NB4 (cell line): ENCODE results near the gene SPRTN.

Experiments used
- DNase-seq: peaks from one replicate; pipeline ENCODE4 v3.0.0; 2010; ENCODE audit warnings: low read depth
- H3K4me3 ChIP-seq: one replicate; pipeline ENCODE4 v1.5.1; 2011; ENCODE audit warnings: mild to moderate bottlenecking, low read depth, low read length, moderate library complexity
- CTCF ChIP-seq: IDR thresholded peaks from one replicate; pipeline ENCODE4 v1.5.1; 2012; ENCODE audit warnings: low read depth, low read length
- MAX ChIP-seq: IDR thresholded peaks from 2 replicates; pipeline ENCODE4 v1.6.1; 2011; ENCODE audit warnings: low read depth, low read length
- MYC ChIP-seq: IDR thresholded peaks from 2 replicates; pipeline ENCODE4 v1.6.1; 2011; ENCODE audit warnings: low read depth, low read length
- POLR2A ChIP-seq: IDR thresholded peaks from 2 replicates; pipeline ENCODE4 v1.6.1; 2011; ENCODE audit warnings: mild to moderate bottlenecking; ENCODE audit not compliant: insufficient read length; ENCODE audit errors: extremely low read depth

Gene SPRTN

GRCh38 chr1:231376875-231377549 is 38.9 kb downstream of the SPRTN start:
- no peak for DNase-seq
- TF ChIP-seq POLR2A (no peak), MAX (no peak), MYC (no peak), CTCF (no peak)
- no peak overlapping the region for H3K4me3 ChIP-seq

- DNase-seq, result no peak
- H3K4me3 ChIP-seq, result no peak overlapping the region
- no peak for TF ChIP-seq MYC
- no peak for TF ChIP-seq CTCF
- TF ChIP-seq MAX, result no peak
- TF ChIP-seq POLR2A, result no peak
Observed at GRCh38 chr1:231381729-231382128, 43.6 kb downstream of the SPRTN start.

- H3K4me3 ChIP-seq, result no peak overlapping the region
- TF ChIP-seq POLR2A, result no peak
- TF ChIP-seq MYC, result no peak
- TF ChIP-seq CTCF, result no peak
- no peak for TF ChIP-seq MAX
- no peak for DNase-seq
Observed at GRCh38 chr1:231382426-231382825, 44.3 kb downstream of the SPRTN start.

- DNase-seq, result peak; percentile 30
- H3K4me3 ChIP-seq, result no peak overlapping the region
- no peak for TF ChIP-seq CTCF
- no peak for TF ChIP-seq POLR2A
- no peak for TF ChIP-seq MYC
- TF ChIP-seq MAX, result no peak
Observed at GRCh38 chr1:231383159-231383860, 45.2 kb downstream of the SPRTN start.

GRCh38 chr1:231384696-231385415 is 46.8 kb downstream of the SPRTN start:
- no peak overlapping the region for H3K4me3 ChIP-seq
- no peak for TF ChIP-seq CTCF
- no peak for TF ChIP-seq MAX
- no peak for TF ChIP-seq POLR2A
- no peak for TF ChIP-seq MYC
- no peak for DNase-seq
